Measurements from ENCODE around the gene SLC25A51.

The SLC25A51 gene

DNA sequence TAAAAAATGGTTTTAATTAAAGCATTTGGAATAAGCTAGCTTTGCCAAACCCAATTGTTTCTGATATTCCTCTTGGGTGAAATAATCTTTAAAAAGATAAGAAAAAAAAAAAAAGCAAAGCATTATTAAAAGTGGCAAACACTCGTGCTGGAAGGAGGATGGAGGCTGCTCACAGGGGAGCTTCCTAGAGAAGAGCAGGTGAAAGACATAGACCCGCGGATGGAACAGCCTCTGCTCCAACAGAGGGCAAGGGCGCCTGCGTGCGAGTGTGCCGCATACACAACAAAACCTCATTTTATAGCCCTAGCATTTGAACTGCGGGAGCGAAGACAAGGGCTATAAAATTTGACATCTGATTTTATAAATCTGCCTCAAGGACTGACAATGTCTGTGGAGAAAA lies 33.4 kb upstream of the SLC25A51 start:
- TF ChIP-seq CREB1 (IDR thresholded peaks at IDR 0.05; ENCODE audit: low read depth) = no peak
- TF ChIP-seq, protein P1, sequence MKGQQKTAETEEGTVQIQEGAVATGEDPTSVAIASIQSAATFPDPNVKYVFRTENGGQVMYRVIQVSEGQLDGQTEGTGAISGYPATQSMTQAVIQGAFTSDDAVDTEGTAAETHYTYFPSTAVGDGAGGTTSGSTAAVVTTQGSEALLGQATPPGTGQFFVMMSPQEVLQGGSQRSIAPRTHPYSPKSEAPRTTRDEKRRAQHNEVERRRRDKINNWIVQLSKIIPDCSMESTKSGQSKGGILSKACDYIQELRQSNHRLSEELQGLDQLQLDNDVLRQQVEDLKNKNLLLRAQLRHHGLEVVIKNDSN (IDR thresholded peaks at IDR 0.05) = no peak
- no peak for TF ChIP-seq EGR1 (IDR thresholded peaks at IDR 0.05)
- no peak for TF ChIP-seq FOXM1 (IDR thresholded peaks at IDR 0.05; ENCODE audit: borderline replicate concordance, low read depth)
- TF ChIP-seq RAD21 (IDR thresholded peaks at IDR 0.05; ENCODE audit: low read depth) = no peak
- TF ChIP-seq ZBTB7A (IDR thresholded peaks at IDR 0.05; ENCODE audit: low read depth) = no peak
- TF ChIP-seq CEBPB (IDR thresholded peaks at IDR 0.05) = no peak
- TF ChIP-seq TCF12 (IDR thresholded peaks at IDR 0.05; ENCODE audit: low read depth) = no peak
- no peak for TF ChIP-seq YY1 (IDR thresholded peaks at IDR 0.05; ENCODE audit: low read depth)
- TF ChIP-seq, protein P2, sequence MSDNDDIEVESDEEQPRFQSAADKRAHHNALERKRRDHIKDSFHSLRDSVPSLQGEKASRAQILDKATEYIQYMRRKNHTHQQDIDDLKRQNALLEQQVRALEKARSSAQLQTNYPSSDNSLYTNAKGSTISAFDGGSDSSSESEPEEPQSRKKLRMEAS (IDR thresholded peaks at IDR 0.05) = no peak
- no peak for TF ChIP-seq TEAD4 (IDR thresholded peaks at IDR 0.05)
- TF ChIP-seq, protein P3, sequence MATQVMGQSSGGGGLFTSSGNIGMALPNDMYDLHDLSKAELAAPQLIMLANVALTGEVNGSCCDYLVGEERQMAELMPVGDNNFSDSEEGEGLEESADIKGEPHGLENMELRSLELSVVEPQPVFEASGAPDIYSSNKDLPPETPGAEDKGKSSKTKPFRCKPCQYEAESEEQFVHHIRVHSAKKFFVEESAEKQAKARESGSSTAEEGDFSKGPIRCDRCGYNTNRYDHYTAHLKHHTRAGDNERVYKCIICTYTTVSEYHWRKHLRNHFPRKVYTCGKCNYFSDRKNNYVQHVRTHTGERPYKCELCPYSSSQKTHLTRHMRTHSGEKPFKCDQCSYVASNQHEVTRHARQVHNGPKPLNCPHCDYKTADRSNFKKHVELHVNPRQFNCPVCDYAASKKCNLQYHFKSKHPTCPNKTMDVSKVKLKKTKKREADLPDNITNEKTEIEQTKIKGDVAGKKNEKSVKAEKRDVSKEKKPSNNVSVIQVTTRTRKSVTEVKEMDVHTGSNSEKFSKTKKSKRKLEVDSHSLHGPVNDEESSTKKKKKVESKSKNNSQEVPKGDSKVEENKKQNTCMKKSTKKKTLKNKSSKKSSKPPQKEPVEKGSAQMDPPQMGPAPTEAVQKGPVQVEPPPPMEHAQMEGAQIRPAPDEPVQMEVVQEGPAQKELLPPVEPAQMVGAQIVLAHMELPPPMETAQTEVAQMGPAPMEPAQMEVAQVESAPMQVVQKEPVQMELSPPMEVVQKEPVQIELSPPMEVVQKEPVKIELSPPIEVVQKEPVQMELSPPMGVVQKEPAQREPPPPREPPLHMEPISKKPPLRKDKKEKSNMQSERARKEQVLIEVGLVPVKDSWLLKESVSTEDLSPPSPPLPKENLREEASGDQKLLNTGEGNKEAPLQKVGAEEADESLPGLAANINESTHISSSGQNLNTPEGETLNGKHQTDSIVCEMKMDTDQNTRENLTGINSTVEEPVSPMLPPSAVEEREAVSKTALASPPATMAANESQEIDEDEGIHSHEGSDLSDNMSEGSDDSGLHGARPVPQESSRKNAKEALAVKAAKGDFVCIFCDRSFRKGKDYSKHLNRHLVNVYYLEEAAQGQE (IDR thresholded peaks at IDR 0.05; ENCODE audit: low read depth) = no peak

DNA sequence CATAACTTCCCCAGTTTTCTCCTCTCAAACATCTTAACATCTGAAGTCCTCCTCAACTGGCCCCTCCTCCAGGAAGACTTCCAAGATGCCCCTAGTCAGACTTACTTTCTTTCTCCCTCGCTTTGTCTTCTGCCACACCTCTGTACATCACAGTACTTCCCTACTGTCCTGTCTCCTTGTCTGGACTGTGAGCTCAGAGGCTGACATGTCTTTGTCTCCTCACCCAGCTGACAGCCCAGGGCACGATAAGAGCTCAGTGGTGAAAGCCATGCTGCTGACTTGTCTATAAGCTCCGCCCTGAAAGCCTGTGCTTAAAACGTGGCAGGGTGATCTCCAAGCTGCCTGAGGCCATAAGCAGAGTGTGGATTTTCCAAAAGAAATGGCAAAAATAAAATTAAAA lies 33.0 kb upstream of the SLC25A51 start:
- TF ChIP-seq, protein P1 (IDR thresholded peaks at IDR 0.05) = no peak
- TF ChIP-seq ZBTB7A (IDR thresholded peaks at IDR 0.05; ENCODE audit: low read depth) (no peak), EP300 (IDR thresholded peaks at IDR 0.05; ENCODE audit: borderline replicate concordance) (no peak)

GRCh38 chr9:37936376-37936775 lies 32.4 kb upstream of the SLC25A51 start:
- TF ChIP-seq FOXM1 (IDR thresholded peaks at IDR 0.05; ENCODE audit: borderline replicate concordance, low read depth) (no peak), ZBTB7A (IDR thresholded peaks at IDR 0.05; ENCODE audit: low read depth) (no peak), RAD21 (IDR thresholded peaks at IDR 0.05; ENCODE audit: low read depth) (no peak), EP300 (IDR thresholded peaks at IDR 0.05; ENCODE audit: borderline replicate concordance) (no peak), TAF1 (IDR thresholded peaks at IDR 0.05; ENCODE audit: low read depth) (no peak), EGR1 (IDR thresholded peaks at IDR 0.05) (no peak), YY1 (IDR thresholded peaks at IDR 0.05; ENCODE audit: low read depth) (no peak), TEAD4 (IDR thresholded peaks at IDR 0.05) (no peak), CREB1 (IDR thresholded peaks at IDR 0.05; ENCODE audit: low read depth) (no peak), NFIC (IDR thresholded peaks at IDR 0.05) (no peak), CEBPB (IDR thresholded peaks at IDR 0.05) (no peak), TCF12 (IDR thresholded peaks at IDR 0.05; ENCODE audit: low read depth) (no peak)
- TF ChIP-seq, protein P1 (IDR thresholded peaks at IDR 0.05) = no peak
- TF ChIP-seq, protein P2 (IDR thresholded peaks at IDR 0.05) = no peak
- TF ChIP-seq, protein P3 (IDR thresholded peaks at IDR 0.05; ENCODE audit: low read depth) = no peak

- TF ChIP-seq YY1 (IDR thresholded peaks at IDR 0.05; ENCODE audit: low read depth) (no peak), FOXM1 (IDR thresholded peaks at IDR 0.05; ENCODE audit: borderline replicate concordance, low read depth) (no peak), RAD21 (IDR thresholded peaks at IDR 0.05; ENCODE audit: low read depth) (no peak), EGR1 (IDR thresholded peaks at IDR 0.05) (no peak), CEBPB (IDR thresholded peaks at IDR 0.05) (no peak), TAF1 (IDR thresholded peaks at IDR 0.05; ENCODE audit: low read depth) (no peak), ZBTB7A (IDR thresholded peaks at IDR 0.05; ENCODE audit: low read depth) (no peak), NFIC (IDR thresholded peaks at IDR 0.05) (no peak), CREB1 (IDR thresholded peaks at IDR 0.05; ENCODE audit: low read depth) (no peak), TEAD4 (IDR thresholded peaks at IDR 0.05) (no peak), EP300 (IDR thresholded peaks at IDR 0.05; ENCODE audit: borderline replicate concordance) (no peak)
- TF ChIP-seq, protein P2 (IDR thresholded peaks at IDR 0.05) = no peak
Observed at GRCh38 chr9:37935096-37935495, 31.2 kb upstream of the SLC25A51 start.

DNA sequence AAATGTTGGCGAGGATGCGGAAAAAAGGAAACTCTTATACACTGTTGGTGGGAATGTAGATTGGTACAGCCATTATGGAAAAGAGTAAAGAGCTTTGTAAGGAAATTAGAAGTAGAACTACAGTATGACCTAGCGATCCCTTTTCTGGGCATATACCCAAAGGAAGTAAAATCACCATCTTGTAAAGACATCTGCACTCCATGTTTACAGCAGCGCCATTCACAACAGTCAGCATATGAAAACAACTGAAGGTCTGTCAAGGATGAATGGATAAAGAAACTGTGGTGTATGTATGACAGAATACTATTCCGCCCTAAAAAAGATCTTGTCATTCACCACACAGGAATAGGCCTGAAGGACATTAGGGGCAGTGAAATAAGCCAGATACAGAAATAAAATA lies 27.7 kb upstream of the SLC25A51 start:
- TF ChIP-seq TCF12 (IDR thresholded peaks at IDR 0.05; ENCODE audit: low read depth) = no peak
- no peak for TF ChIP-seq TEAD4 (IDR thresholded peaks at IDR 0.05)
- no peak for TF ChIP-seq ZBTB7A (IDR thresholded peaks at IDR 0.05; ENCODE audit: low read depth)
- TF ChIP-seq, protein P1 (IDR thresholded peaks at IDR 0.05) = no peak
- TF ChIP-seq EP300 (IDR thresholded peaks at IDR 0.05; ENCODE audit: borderline replicate concordance) = no peak
- no peak for TF ChIP-seq EGR1 (IDR thresholded peaks at IDR 0.05)
- no peak for TF ChIP-seq CEBPB (IDR thresholded peaks at IDR 0.05)
- TF ChIP-seq TAF1 (IDR thresholded peaks at IDR 0.05; ENCODE audit: low read depth) = no peak
- TF ChIP-seq, protein P2 (IDR thresholded peaks at IDR 0.05) = no peak
- TF ChIP-seq, protein P3 (IDR thresholded peaks at IDR 0.05; ENCODE audit: low read depth) = no peak
- TF ChIP-seq YY1 (IDR thresholded peaks at IDR 0.05; ENCODE audit: low read depth) = no peak
- no peak for TF ChIP-seq CREB1 (IDR thresholded peaks at IDR 0.05; ENCODE audit: low read depth)
- no peak for TF ChIP-seq NFIC (IDR thresholded peaks at IDR 0.05)
- no peak for TF ChIP-seq RAD21 (IDR thresholded peaks at IDR 0.05; ENCODE audit: low read depth)
- TF ChIP-seq FOXM1 (IDR thresholded peaks at IDR 0.05; ENCODE audit: borderline replicate concordance, low read depth) = no peak
